B cell (primary cell): Measurements from ENCODE around the gene NCBP1.

Source experiments
- CTCF ChIP-seq: fragments of 200-600 bp; IDR thresholded peaks from one replicate; pipeline ENCODE4 v1.8.0; 2022; ENCODE audit warnings: antibody characterized with exemption, mild to moderate bottlenecking
- EZH2 ChIP-seq: IDR thresholded peaks from 2 replicates; pipeline ENCODE4 v1.6.1; 2012; ENCODE audit warnings: borderline replicate concordance, low read depth, mild to moderate bottlenecking, moderate library complexity, low read length; ENCODE audit not compliant: insufficient read depth, poor library complexity, severe bottlenecking

GRCh38 chr9:97705354-97705950 is 71.8 kb downstream of the NCBP1 start:
- TF ChIP-seq CTCF (no peak), EZH2 (no peak)
